ENCODE data around the gene TBC1D23. TPM values are rescaled to one million over a fixed set of nuclear protein-coding genes. Genes with fewer than 3 reads are reported as not detected.

Gene TBC1D23
- total RNA-seq, 1 experiment from 2014 or later: 68.0 TPM

DNA sequence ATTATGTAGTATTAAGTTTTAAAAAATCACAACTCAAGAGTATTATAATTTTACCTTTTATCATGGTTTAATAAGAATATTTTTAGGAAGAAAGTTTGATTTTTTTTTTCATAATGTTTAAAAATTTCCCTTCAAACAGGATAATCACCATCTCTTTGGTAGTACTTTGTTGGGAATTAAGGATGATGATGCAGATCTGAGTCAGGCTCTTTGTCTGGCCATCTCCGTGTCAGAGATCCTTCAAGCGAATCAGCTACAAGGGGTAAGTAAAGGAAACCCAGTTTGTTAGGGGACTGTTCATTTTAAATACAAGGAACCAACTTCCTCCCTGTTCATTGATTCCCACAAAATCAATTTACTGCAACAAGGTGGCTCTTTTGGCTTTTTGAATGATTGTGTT, 37.0 kb downstream of the TBC1D23 start:
- no peaks in the 10 kb centered on the region for H3F3A ChIP-seq (ENCODE audit: insufficient read depth, low read depth)
- ChIA-PET CTCF (interaction anchor here (0.6 kb wide), 2 partner anchors 13 to 896 kb away, joined by 3 to 4 read pairs; no protein-coding TSS in a partner anchor), POLR2A (ENCODE audit: unreplicated experiment) (no interaction called here)
- no peaks in the 10 kb centered on the region for H3K79me2 ChIP-seq (ENCODE audit: low read depth)
- no peaks in the 10 kb centered on the region for H3K9me2 ChIP-seq (ENCODE audit: insufficient read depth)
- H2AFZ ChIP-seq: no peak overlapping the region
- no peak overlapping the region for H3K4me3 ChIP-seq
- H3K27ac ChIP-seq: no peak overlapping the region
- TF ChIP-seq CTCF (conservative IDR thresholded peaks at IDR 0.05): no peak
- TF ChIP-seq EZH2 (IDR thresholded peaks at IDR 0.05; ENCODE audit: low read depth): no peak
- H3K4me2 ChIP-seq: no peak overlapping the region
- peaks cover 54% of the 10 kb centered on the region for H3K36me3 ChIP-seq (ENCODE audit: low read depth)
- DNase-seq: no peak
- no peaks in the 10 kb centered on the region for H3K9me3 ChIP-seq (ENCODE audit: insufficient read depth, low read depth)
- H3K4me1 ChIP-seq (replicated peaks; ENCODE audit: insufficient read depth): no peaks in the 10 kb centered on the region
- H4K20me1 ChIP-seq (ENCODE audit: insufficient read depth): no peaks in the 10 kb centered on the region
- intact Hi-C loops (cut with micrococcal nuclease; ENCODE audit: unreplicated experiment): no loop called here
- H3K27me3 ChIP-seq (ENCODE audit: insufficient read depth, low read depth): no peaks in the 10 kb centered on the region
- no TSS peak for BruUV-seq (replicated peaks)

- no peak overlapping the region for H2AFZ ChIP-seq
- H3K36me3 ChIP-seq (ENCODE audit: low read depth): peaks cover 54% of the 10 kb centered on the region
- H3K27me3 ChIP-seq (ENCODE audit: insufficient read depth, low read depth): no peaks in the 10 kb centered on the region
- POLR2A ChIA-PET (ENCODE audit: unreplicated experiment): no interaction called here
- no peaks in the 10 kb centered on the region for H4K20me1 ChIP-seq (ENCODE audit: insufficient read depth)
- DNase-seq: no peak
- no peaks in the 10 kb centered on the region for H3K9me3 ChIP-seq (ENCODE audit: insufficient read depth, low read depth)
- BruUV-seq (replicated peaks): no TSS peak
- CTCF ChIA-PET: interaction anchor here (0.6 kb wide), 1 partner anchor 49 kb away, joined by 4 read pairs; no protein-coding TSS in a partner anchor
- no peak overlapping the region for H3K4me3 ChIP-seq
- H3K79me2 ChIP-seq (ENCODE audit: low read depth): no peaks in the 10 kb centered on the region
- no peaks in the 10 kb centered on the region for H3K4me1 ChIP-seq (replicated peaks; ENCODE audit: insufficient read depth)
- TF ChIP-seq CTCF (conservative IDR thresholded peaks at IDR 0.05) (no peak), EZH2 (IDR thresholded peaks at IDR 0.05; ENCODE audit: low read depth) (no peak)
- no peaks in the 10 kb centered on the region for H3F3A ChIP-seq (ENCODE audit: insufficient read depth, low read depth)
- no peak overlapping the region for H3K4me2 ChIP-seq
- H3K9me2 ChIP-seq (ENCODE audit: insufficient read depth): no peaks in the 10 kb centered on the region
- H3K27ac ChIP-seq: no peak overlapping the region
- intact Hi-C loops (cut with micrococcal nuclease; ENCODE audit: unreplicated experiment): no loop called here
These were observed 38.2 kb downstream of the TBC1D23 start for GRCh38 chr3:100299016-100299415.

- H3K4me2 ChIP-seq: no peak overlapping the region
- H4K20me1 ChIP-seq (ENCODE audit: insufficient read depth): no peaks in the 10 kb centered on the region
- intact Hi-C loops (cut with micrococcal nuclease; ENCODE audit: unreplicated experiment): no loop called here
- H3K79me2 ChIP-seq (ENCODE audit: low read depth): no peaks in the 10 kb centered on the region
- no peak overlapping the region for H3K4me3 ChIP-seq
- DNase-seq: no peak
- ChIA-PET CTCF (no interaction called here), POLR2A (ENCODE audit: unreplicated experiment) (no interaction called here)
- H3K27ac ChIP-seq: no peak overlapping the region
- no peaks in the 10 kb centered on the region for H3K27me3 ChIP-seq (ENCODE audit: insufficient read depth, low read depth)
- no peaks in the 10 kb centered on the region for H3K9me3 ChIP-seq (ENCODE audit: insufficient read depth, low read depth)
- H3F3A ChIP-seq (ENCODE audit: insufficient read depth, low read depth): 0 out of 2 replicates have a peak, but pooled peaks cover 4% of the 10 kb centered on the region
- TF ChIP-seq EZH2 (IDR thresholded peaks at IDR 0.05; ENCODE audit: low read depth) (no peak), CTCF (conservative IDR thresholded peaks at IDR 0.05) (no peak)
- no peak overlapping the region for H2AFZ ChIP-seq
- BruUV-seq (replicated peaks): no TSS peak
- H3K9me2 ChIP-seq (ENCODE audit: insufficient read depth): no peaks in the 10 kb centered on the region
- peaks cover 44% of the 10 kb centered on the region for H3K36me3 ChIP-seq (ENCODE audit: low read depth)
- H3K4me1 ChIP-seq (replicated peaks; ENCODE audit: insufficient read depth): no peaks in the 10 kb centered on the region
These were observed 45.9 kb downstream of the TBC1D23 start for GRCh38 chr3:100306695-100307094.

All from PC-9 (cell line).